Peyer's patch (tissue), 4 donors: ENCODE data around the gene PPFIA4. TPM values are rescaled to one million over a fixed set of nuclear protein-coding genes. Genes with fewer than 3 reads are reported as not detected.
"Not testable (repeated sequence)": the region's sequence is repeated elsewhere in the genome, so short reads cannot be mapped to it uniquely, and the experiment has no call there.

Experiments
- DNase-seq, 3 donors: peaks; one replicate each; pipeline ENCODE4 v3.0.0-alpha.2; 2017 to 2019
- H3K27ac ChIP-seq, 4 donors: fragments of 200-600 bp; sonication (generic); one replicate each; pipeline ENCODE4 v1.5.1; 2016 to 2019
- H3K27me3 ChIP-seq, 2 donors: fragments of 200-600 bp; sonication (generic); one replicate each; pipeline ENCODE4 v1.5.1; 2019
- H3K36me3 ChIP-seq, 3 donors: fragments of 200-600 bp; sonication (generic); one replicate each; pipeline ENCODE4 v1.5.1; 2016 to 2019
- H3K4me1 ChIP-seq, 4 donors: fragments of 200-600 bp; sonication (generic); one replicate each; pipeline ENCODE4 v1.5.1; 2016 to 2019
- H3K4me3 ChIP-seq, 4 donors: fragments of 200-600 bp; sonication (generic); 1 replicate in 3 of 4; 2 replicates in 1 of 4; pipeline ENCODE4 v1.5.1; 2016 to 2019; ENCODE audit warnings: mild to moderate bottlenecking in 1 of 4
- H3K9me3 ChIP-seq, 4 donors: fragments of 200-600 bp; sonication (generic); one replicate each; pipeline ENCODE4 v1.5.1; 2016 to 2019; ENCODE audit warnings: mild to moderate bottlenecking in 1 of 4
- POLR2A ChIP-seq, 2 donors: fragments of 450-650 bp; IDR thresholded peaks; one replicate each; pipeline ENCODE4 v1.5.1; 2017; ENCODE audit warnings: antibody characterized with exemption in 2 of 2, mild to moderate bottlenecking in 2 of 2, moderate library complexity in 2 of 2
- total RNA-seq, 4 donors: library from RNA; depleted of rRNA; stranded (reverse); fragments of >200 nt; gene quantifications; one replicate each; pipeline ENCODE4 v1.1.0, GENCODE V29; 2016
- TF ChIP-seq, protein P1 (sequence below), 6 experiments: fragments of 450-650 bp in 4 of 6; fragments of 200-600 bp in 2 of 6; sonication (generic) in 1 of 6; IDR thresholded peaks; one replicate each; pipeline ENCODE4 v1.5.1; 2017 to 2019; ENCODE audit warnings: antibody characterized with exemption in 6 of 6, mild to moderate bottlenecking in 3 of 6, moderate library complexity in 1 of 6

Gene PPFIA4
- total RNA-seq, 4 donors from 2014 or later, result 0.54 to 1.8 (median 1.7) TPM; not detected in 1

GRCh38 chr1:203006948-203007871, 19.1 kb upstream of the PPFIA4 start, which contains the start of gene TMEM183A:
Gene TMEM183A, plus strand, starts transcription at chr1:203007374. Its CDS starts 92 bp downstream, at chr1:203007466.
- H3K9me3 ChIP-seq, result no peaks in the 10 kb centered on the region
- H3K4me3 ChIP-seq, result peak within 1 kb of the TSS; percentile 86 to 99 (median 94)
- H3K27me3 ChIP-seq, result no peaks in the 10 kb centered on the region
- peak within 1 kb of the TSS; percentile 92 to 95 (median 94) for H3K27ac ChIP-seq
- peaks cover 0 to 33% (median 0%) of the 10 kb centered on the region in 3 donors for H3K36me3 ChIP-seq
- H3K4me1 ChIP-seq, result peaks cover 0 to 25% (median 0%) of the 10 kb centered on the region in 4 donors
- DNase-seq, result peak; percentile 95 to 98 (median 96)
- TF ChIP-seq, protein P1, sequence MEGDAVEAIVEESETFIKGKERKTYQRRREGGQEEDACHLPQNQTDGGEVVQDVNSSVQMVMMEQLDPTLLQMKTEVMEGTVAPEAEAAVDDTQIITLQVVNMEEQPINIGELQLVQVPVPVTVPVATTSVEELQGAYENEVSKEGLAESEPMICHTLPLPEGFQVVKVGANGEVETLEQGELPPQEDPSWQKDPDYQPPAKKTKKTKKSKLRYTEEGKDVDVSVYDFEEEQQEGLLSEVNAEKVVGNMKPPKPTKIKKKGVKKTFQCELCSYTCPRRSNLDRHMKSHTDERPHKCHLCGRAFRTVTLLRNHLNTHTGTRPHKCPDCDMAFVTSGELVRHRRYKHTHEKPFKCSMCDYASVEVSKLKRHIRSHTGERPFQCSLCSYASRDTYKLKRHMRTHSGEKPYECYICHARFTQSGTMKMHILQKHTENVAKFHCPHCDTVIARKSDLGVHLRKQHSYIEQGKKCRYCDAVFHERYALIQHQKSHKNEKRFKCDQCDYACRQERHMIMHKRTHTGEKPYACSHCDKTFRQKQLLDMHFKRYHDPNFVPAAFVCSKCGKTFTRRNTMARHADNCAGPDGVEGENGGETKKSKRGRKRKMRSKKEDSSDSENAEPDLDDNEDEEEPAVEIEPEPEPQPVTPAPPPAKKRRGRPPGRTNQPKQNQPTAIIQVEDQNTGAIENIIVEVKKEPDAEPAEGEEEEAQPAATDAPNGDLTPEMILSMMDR (IDR thresholded peaks at IDR 0.05), result no peak
- peak; percentile 89 to 94 for TF ChIP-seq POLR2A (IDR thresholded peaks at IDR 0.05)

- no peak for DNase-seq
- TF ChIP-seq, protein P1 (IDR thresholded peaks at IDR 0.05), result no peak
- no peak for TF ChIP-seq POLR2A (IDR thresholded peaks at IDR 0.05)
- Histone ChIP-seq H3K27me3 (no peaks in the 10 kb centered on the region), H3K4me1 (peaks cover 0 to 25% (median 0%) of the 10 kb centered on the region in 4 donors), H3K4me3 (no peak overlapping the region), H3K9me3 (no peaks in the 10 kb centered on the region), H3K27ac (no peak overlapping the region), H3K36me3 (peaks cover 0 to 52% (median 0%) of the 10 kb centered on the region in 3 donors)
These were observed 17.1 kb upstream of the PPFIA4 start for GRCh38 chr1:203009185-203009584.

DNA sequence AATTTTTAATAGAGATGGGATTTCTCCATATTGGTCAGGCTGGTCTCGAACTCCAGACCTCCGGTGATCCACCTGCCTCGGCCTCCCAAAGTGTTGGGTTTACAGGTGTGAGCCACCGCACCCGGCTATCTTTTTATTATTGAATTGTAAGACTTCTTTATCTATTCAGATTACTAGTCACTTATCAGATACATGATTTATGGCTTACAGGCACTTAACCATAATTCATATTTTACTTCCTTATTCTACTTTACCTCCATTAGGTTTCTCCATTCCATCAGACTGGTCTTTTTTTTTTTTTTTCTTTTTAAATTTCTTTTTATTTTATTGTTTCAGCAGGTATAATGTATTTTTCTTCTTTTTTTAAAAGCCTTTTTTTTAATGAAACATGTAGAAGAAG, 14.7 kb upstream of the PPFIA4 start:
- no peak for DNase-seq
- peaks cover 0 to 76% (median 0%) of the 10 kb centered on the region in 3 donors for H3K36me3 ChIP-seq

DNA sequence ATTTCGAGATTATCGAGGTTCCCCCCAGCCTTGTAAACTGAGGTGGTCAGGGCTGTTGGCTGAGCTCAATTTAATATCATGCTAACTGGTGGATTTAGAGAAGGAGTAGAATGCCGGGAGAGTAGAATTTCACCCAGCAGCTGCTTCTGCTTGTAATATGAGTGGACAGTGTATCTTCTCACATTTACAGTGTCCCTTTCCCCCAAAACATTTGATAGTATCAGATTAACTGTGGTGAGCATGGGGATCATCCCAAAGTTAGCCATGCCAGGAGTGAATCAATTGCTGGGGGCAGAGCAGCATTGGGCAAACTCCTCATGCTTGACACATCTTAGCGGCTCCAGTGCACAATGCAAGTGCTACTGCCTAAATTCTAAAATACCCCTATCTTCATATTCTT, 9.2 kb upstream of the PPFIA4 start:
- H3K4me1 ChIP-seq, result no peaks in the 10 kb centered on the region
- H3K27me3 ChIP-seq, result no peaks in the 10 kb centered on the region
- TF ChIP-seq, protein P1 (IDR thresholded peaks at IDR 0.05), result no peak
- no peak for TF ChIP-seq POLR2A (IDR thresholded peaks at IDR 0.05)
- no peak overlapping the region for H3K4me3 ChIP-seq
- no peak for DNase-seq
- no peak overlapping the region for H3K27ac ChIP-seq
- no peaks in the 10 kb centered on the region for H3K9me3 ChIP-seq
- peaks cover 0 to 97% (median 0%) of the 10 kb centered on the region in 3 donors for H3K36me3 ChIP-seq

More for the DNA sequence above, 14.7 kb upstream of the PPFIA4 start:
- Histone ChIP-seq H3K4me1 (peaks cover 0 to 18% (median 0%) of the 10 kb centered on the region in 4 donors), H3K9me3 (no peaks in the 10 kb centered on the region), H3K27ac (no peak overlapping the region), H3K27me3 (no peaks in the 10 kb centered on the region), H3K4me3 (no peak overlapping the region)
- TF ChIP-seq POLR2A (IDR thresholded peaks at IDR 0.05), result no peak
- TF ChIP-seq, protein P1 (IDR thresholded peaks at IDR 0.05), result no peak

GRCh38 chr1:203017692-203018091, 8.6 kb upstream of the PPFIA4 start:
- Histone ChIP-seq H3K9me3 (no peaks in the 10 kb centered on the region), H3K4me1 (no peaks in the 10 kb centered on the region), H3K27ac (no peak overlapping the region), H3K4me3 (no peak overlapping the region), H3K27me3 (no peaks in the 10 kb centered on the region), H3K36me3 (peaks cover 0 to 98% (median 0%) of the 10 kb centered on the region in 3 donors)
- no peak for TF ChIP-seq POLR2A (IDR thresholded peaks at IDR 0.05)
- TF ChIP-seq, protein P1 (IDR thresholded peaks at IDR 0.05), result no peak
- no peak for DNase-seq

DNA sequence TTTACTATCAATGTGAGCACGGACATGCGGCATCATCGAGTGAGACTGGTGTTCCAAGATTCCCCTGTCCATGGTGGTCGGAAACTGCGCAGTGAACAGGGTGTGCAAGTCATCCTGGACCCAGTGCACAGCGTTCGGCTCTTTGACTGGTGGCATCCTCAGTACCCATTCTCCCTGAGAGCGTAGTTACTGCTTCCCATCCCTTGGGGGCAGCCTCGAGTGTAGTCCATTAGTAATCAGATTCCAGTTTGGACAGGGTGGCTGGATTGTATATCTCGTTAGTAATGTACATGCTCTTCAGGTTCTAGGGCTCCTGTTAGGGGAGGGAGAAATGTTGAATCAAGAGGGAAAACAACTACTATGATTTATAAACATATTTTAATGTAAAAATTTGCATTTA, 3.4 kb upstream of the PPFIA4 start:
- H3K27me3 ChIP-seq, DNase-seq, H3K4me3 ChIP-seq, H3K9me3 ChIP-seq, H3K27ac ChIP-seq: not testable (repeated sequence)
- H3K4me1 ChIP-seq, result peaks cover 0 to 12% (median 8%) of the 10 kb centered on the region in 4 donors
- peaks cover 0 to 60% (median 0%) of the 10 kb centered on the region in 3 donors for H3K36me3 ChIP-seq
